HepG2 (cell line): Measurements from ENCODE around the gene BICDL1. TPM values are rescaled to one million over a fixed set of nuclear protein-coding genes. Genes with fewer than 3 reads are reported as not detected.

ENCODE experiments used
- ATAC-seq: fragments of 200-7000 bp; cut with Tn5 transposase; 3 replicates; pipeline ENCODE4 v1.9.1; 2020; ENCODE audit warnings: mild to moderate bottlenecking, moderate library complexity
- BruUV-seq: library from RNA; stranded (reverse); fragments of 400-500 nt; replicated peaks from 2 replicates; lab custom pipeline; 2021; lab: Mats Ljungman, UMichigan
- CTCF ChIA-PET: fragments of 300-600 bp; formaldehyde crosslinking; extraction: SDS; loops from one replicate; lab custom pipeline; 2021; ENCODE audit warnings: low total read pairs, inconsistent platforms, low intra/inter-chr PET ratio; lab: Yijun Ruan, JAX
- POLR2A ChIA-PET: fragments of 350-600 bp; sonication (Branson Sonifier 250); formaldehyde crosslinking; loops from one replicate; lab custom pipeline; 2020; ENCODE audit warnings: antibody characterized with exemption, inconsistent platforms; lab: Yijun Ruan, JAX
- DNase-seq: peaks from one replicate; pipeline ENCODE4 v3.0.0-alpha.2; 2015; ENCODE audit warnings: low spot score
- FAIRE-seq: peaks from 3 replicates; lab custom pipeline; 2011; peaks lifted over from hg19 to GRCh38; lab: Jason Lieb, UNC
- H2AFZ ChIP-seq: one replicate; pipeline ENCODE4 v1.6.1; 2011; ENCODE audit warnings: low read length, inconsistent platforms
- H3K27ac ChIP-seq: fragments of 300-600 bp; 3 replicates; pipeline ENCODE4 v1.8.0; 2011; ENCODE audit warnings: mixed run types, mild to moderate bottlenecking, mixed read lengths, low read length, inconsistent platforms; ENCODE audit not compliant: insufficient read depth; ENCODE audit errors: extremely low read length
- H3K27me3 ChIP-seq, 2 experiments: fragments of 200-600 bp in 1 of 2; 2 replicates in 1 of 2; 3 replicates in 1 of 2; pipeline versions ENCODE4 v1.6.0 to v1.8.0; 2011; ENCODE audit warnings: low read length in 2 of 2, mild to moderate bottlenecking in 2 of 2, moderate library complexity in 2 of 2, inconsistent platforms in 1 of 2; ENCODE audit not compliant: insufficient read depth in 2 of 2, control insufficient read depth in 1 of 2
- H3K36me3 ChIP-seq, 2 experiments: fragments of 200-600 bp in 1 of 2; replicated peaks in 1 of 2; 2 replicates in 1 of 2; 3 replicates in 1 of 2; pipeline versions ENCODE4 v1.5.1 to v1.8.0; 2011; ENCODE audit warnings: low read length in 2 of 2, inconsistent platforms in 1 of 2; ENCODE audit not compliant: insufficient read depth in 2 of 2, control insufficient read depth in 1 of 2
- H3K4me1 ChIP-seq: 2 replicates; pipeline ENCODE4 v1.5.1; 2012; ENCODE audit warnings: low read length, inconsistent platforms; ENCODE audit not compliant: insufficient read depth
- H3K4me2 ChIP-seq: 2 replicates; pipeline ENCODE4 v1.6.0; 2011; ENCODE audit warnings: low read depth, low read length, inconsistent platforms
- H3K4me3 ChIP-seq, 3 experiments: fragments of 200-600 bp in 1 of 3; sonication (generic), shearing (Covaris generic) in 1 of 3; replicated peaks in 1 of 3; 2 replicates each; pipeline ENCODE4 v1.5.1; 2011 to 2016; ENCODE audit warnings: low read length in 3 of 3, inconsistent platforms in 2 of 3, low read depth in 2 of 3, mild to moderate bottlenecking in 2 of 3, control low read depth in 1 of 3, mixed read lengths in 1 of 3; ENCODE audit not compliant: insufficient read depth in 1 of 3
- H3K79me2 ChIP-seq: one replicate; pipeline ENCODE4 v1.6.1; 2011; ENCODE audit warnings: low read length, inconsistent platforms; ENCODE audit not compliant: insufficient read depth
- H3K9ac ChIP-seq: 2 replicates; pipeline ENCODE4 v1.6.0; 2011; ENCODE audit warnings: mild to moderate bottlenecking, low read depth, low read length, inconsistent platforms; ENCODE audit not compliant: insufficient read depth
- H3K9me3 ChIP-seq: 2 replicates; pipeline ENCODE4 v1.5.1; 2012; ENCODE audit warnings: mild to moderate bottlenecking, low read length
- H4K20me1 ChIP-seq: 2 replicates; pipeline ENCODE4 v1.6.0; 2011; ENCODE audit warnings: inconsistent platforms, mild to moderate bottlenecking, low read length, moderate library complexity; ENCODE audit not compliant: insufficient read depth
- NCOA2 ChIP-seq: sonication (generic); formaldehyde crosslinking; IDR thresholded peaks from 2 replicates; pipeline ENCODE4 v1.8.0; 2022; ENCODE audit warnings: inconsistent platforms
- PAF1 ChIP-seq: IDR thresholded peaks from 2 replicates; pipeline ENCODE4 v1.6.1; 2016; ENCODE audit warnings: missing genetic modification reagents, missing compliant biosample characterization
- PHB2 ChIP-seq: fragments of 450-650 bp; IDR thresholded peaks from 2 replicates; pipeline ENCODE4 v1.6.1; 2018; ENCODE audit not compliant: partially characterized antibody
- STAT6 ChIP-seq: sonication (generic); formaldehyde crosslinking; IDR thresholded peaks from 2 replicates; pipeline ENCODE4 v1.4.0; 2020; ENCODE audit warnings: missing genetic modification reagents, mild to moderate bottlenecking, borderline replicate concordance
- TAF15 ChIP-seq: fragments of 200-400 bp; formaldehyde crosslinking; IDR thresholded peaks from one replicate; pipeline ENCODE4 v1.6.1; 2018; ENCODE audit warnings: mild to moderate bottlenecking, low read depth, low read length; ENCODE audit not compliant: poor library complexity, severe bottlenecking
- TCF7L2 ChIP-seq: IDR thresholded peaks from 2 replicates; pipeline ENCODE4 v1.6.1; 2011; ENCODE audit warnings: mild to moderate bottlenecking, low read depth, low read length, moderate library complexity
- ZBTB49 ChIP-seq: sonication (generic); formaldehyde crosslinking; IDR thresholded peaks from 2 replicates; pipeline ENCODE4 v1.4.0; 2020; ENCODE audit warnings: missing genetic modification reagents, borderline replicate concordance
- ZNF557 ChIP-seq: sonication (generic); formaldehyde crosslinking; IDR thresholded peaks from 2 replicates; pipeline ENCODE4 v1.4.0; 2020; ENCODE audit warnings: missing genetic modification reagents
- ZNF609 ChIP-seq: sonication (generic); formaldehyde crosslinking; IDR thresholded peaks from 2 replicates; pipeline ENCODE4 v1.4.0; 2020; ENCODE audit warnings: mild to moderate bottlenecking, missing genetic modification reagents, borderline replicate concordance
- ZNF782 ChIP-seq: sonication (generic); formaldehyde crosslinking; IDR thresholded peaks from 2 replicates; pipeline ENCODE4 v1.4.0; 2020; ENCODE audit warnings: missing genetic modification reagents, mild to moderate bottlenecking, borderline replicate concordance
- WGBS: methylation state at CpG from one replicate; pipeline ENCODE4 v1.1.6; 2017; ENCODE audit warnings: low lambda C conversion rate; 5-methylcytosine and 5-hydroxymethylcytosine counted together
- in situ Hi-C: cut with HindIII; loops from 2 replicates; pipeline ENCODE4 v1.10.0; 2017; ENCODE audit warnings: low pct_unique_long_range_greater_than_20kb; ENCODE audit not compliant: extremely low pct_ligation_motif_present
- intact Hi-C: fragments of 100-400 bp; cut with micrococcal nuclease; formaldehyde crosslinking; loops from one replicate; pipeline ENCODE4 v1.10.0; 2022; ENCODE audit not compliant: unreplicated experiment
- polyA plus RNA-seq, 8 experiments: library from polyadenylated mRNA; depleted of rRNA in 3 of 8; stranded (reverse) in 7 of 8; unstranded in 1 of 8; fragments of >200 nt; fragmentation: Illumina TruSeq in 4 of 8; extraction: Trizol in 4 of 8; gene quantifications; 2 replicates each; pipeline versions ENCODE4 v1.2.1 to v1.2.3, GENCODE V29; 2011 to 2016; ENCODE audit warnings: low read depth in 4 of 8, missing spikeins in 1 of 8, mixed read lengths in 1 of 8; ENCODE audit not compliant: insufficient read depth in 1 of 8
- total RNA-seq, 5 experiments: library from RNA; depleted of rRNA; stranded (reverse); fragments of >200 nt; fragmentation: Illumina TruSeq; extraction: Trizol; gene quantifications; 2 replicates each; pipeline ENCODE4 v1.2.3, GENCODE V29; 2016; ENCODE audit warnings: low read depth in 1 of 5

Gene BICDL1
- total and polyA plus RNA-seq, 2 of the 13 experiments (the other 11 are each of a cell fraction or from before 2014, with no cell fraction given) = 3.6 to 9.7 TPM

- no peak overlapping the region for H3K27ac ChIP-seq
- H3K9ac ChIP-seq = no peak overlapping the region
- H3K79me2 ChIP-seq = no peaks in the 10 kb centered on the region
- no peak overlapping the region for H2AFZ ChIP-seq
- no peak for TF ChIP-seq PAF1 (CRISPR knock-in tag)
- no peak for TF ChIP-seq TAF15
- TF ChIP-seq ZNF782 (CRISPR knock-in tag) = no peak
- TF ChIP-seq PHB2 = no peak
- no peak for TF ChIP-seq ZBTB49 (CRISPR knock-in tag)
- TF ChIP-seq TCF7L2 = no peak
- TF ChIP-seq ZNF609 = no peak
- TF ChIP-seq STAT6 (CRISPR knock-in tag) = no peak
- TF ChIP-seq NCOA2 (CRISPR knock-in tag) = no peak
- TF ChIP-seq ZNF557 (CRISPR knock-in tag) = no peak
- TF ChIP-seq, all 625 proteins: peak for 0
- ATAC-seq (no peak), DNase-seq (no peak), FAIRE-seq (no peak)
- no peaks in the 10 kb centered on the region for H3K9me3 ChIP-seq
- no peak overlapping the region for H3K4me2 ChIP-seq
- no peaks in the 10 kb centered on the region for H3K4me1 ChIP-seq
- in situ Hi-C loops = no loop called here
- no peaks in the 10 kb centered on the region for H3K27me3 ChIP-seq
- POLR2A ChIA-PET = no interaction called here
- 92% methylated on average over 2 of the region's 2 CpGs for WGBS
- CTCF ChIA-PET = no interaction called here
- no TSS peak for BruUV-seq
- no peaks in the 10 kb centered on the region for H4K20me1 ChIP-seq
- H3K36me3 ChIP-seq = no peaks in the 10 kb centered on the region
- H3K4me3 ChIP-seq = no peak overlapping the region
- intact Hi-C loops = no loop called here
Measured at GRCh38 chr12:120025640-120026039, 36.6 kb downstream of the BICDL1 start.
